Stimulated activated effector memory CD8-positive, alpha-beta T cell treated with anti-CD3 and anti-CD28 coated beads, Interleukin-12 subunit alpha, Interleukin-12 subunit beta, amount 100 ng/mL, for 72 hours (primary cell): Measurements from ENCODE around the gene NRCAM.

Source experiments
- ATAC-seq: fragments of 150-1000 bp; cut with Tn5 transposase; 2 replicates; pipeline ENCODE4 v1.10.0; 2021
- DNase-seq, 2 donors: peaks; one replicate each; pipeline ENCODE4 v3.0.0; 2021 to 2022; ENCODE audit warnings: low spot score in 2 of 2
- H3K27ac Mint-ChIP-seq: one replicate; pipeline ENCODE4 v1.8.0; 2022; ENCODE audit warnings: mild to moderate bottlenecking, mixed read lengths
- H3K36me3 Mint-ChIP-seq: one replicate; pipeline ENCODE4 v1.8.0; 2022; ENCODE audit warnings: mild to moderate bottlenecking, mixed read lengths
- H3K4me1 Mint-ChIP-seq: one replicate; pipeline ENCODE4 v1.8.0; 2022; ENCODE audit warnings: mixed read lengths
- H3K4me3 Mint-ChIP-seq: one replicate; pipeline ENCODE4 v1.8.0; 2022; ENCODE audit warnings: mild to moderate bottlenecking, mixed read lengths
- H3K9me3 Mint-ChIP-seq: one replicate; pipeline ENCODE4 v1.8.0; 2022; ENCODE audit warnings: mixed read lengths

NRCAM gene

DNA sequence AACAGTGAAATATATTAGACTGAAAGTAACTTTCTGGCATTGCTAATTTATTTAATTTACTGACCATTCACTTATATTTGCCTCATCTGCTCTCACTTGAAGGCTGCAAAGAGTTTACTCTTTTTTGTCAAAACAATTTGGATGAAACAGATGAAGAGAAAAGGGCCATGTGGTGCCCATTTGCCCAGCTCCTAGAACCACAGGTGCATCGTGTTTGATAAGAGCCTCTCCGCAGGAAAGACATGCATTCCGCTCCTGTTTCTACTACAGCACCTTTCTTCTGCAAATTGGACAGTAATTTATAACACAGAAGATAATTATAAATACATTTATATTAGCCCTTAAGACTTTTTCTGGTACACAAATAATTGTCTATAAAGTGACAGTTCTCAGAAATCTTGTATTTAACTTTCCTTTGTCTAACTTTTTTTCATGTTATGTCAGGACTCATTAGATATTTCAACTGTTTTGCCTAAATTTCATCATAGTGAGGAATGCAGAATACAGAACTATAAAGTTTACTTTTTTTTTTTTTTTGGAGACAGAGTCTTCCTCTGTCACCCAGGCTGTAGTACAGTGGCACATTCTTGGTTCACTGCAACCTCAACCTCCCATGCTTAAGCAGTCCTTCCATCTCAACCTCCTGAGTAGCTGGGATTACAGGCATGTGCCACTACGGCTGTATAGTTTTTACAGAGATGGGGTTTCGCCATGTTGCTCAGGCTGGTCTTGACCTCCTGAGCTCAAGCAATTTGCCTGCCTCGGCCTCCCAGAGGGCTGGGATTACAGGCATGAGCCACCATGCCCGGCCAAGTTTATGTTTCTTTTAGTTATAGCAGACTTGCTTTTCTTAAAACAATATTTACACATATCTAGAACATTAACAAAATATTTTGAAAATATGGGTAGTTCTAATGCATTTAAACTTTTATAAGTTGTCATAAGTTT is 326.9 kb downstream of the NRCAM start:
- H3K4me3 Mint-ChIP-seq: no peak overlapping the region
- H3K27ac Mint-ChIP-seq: no peak overlapping the region

DNA sequence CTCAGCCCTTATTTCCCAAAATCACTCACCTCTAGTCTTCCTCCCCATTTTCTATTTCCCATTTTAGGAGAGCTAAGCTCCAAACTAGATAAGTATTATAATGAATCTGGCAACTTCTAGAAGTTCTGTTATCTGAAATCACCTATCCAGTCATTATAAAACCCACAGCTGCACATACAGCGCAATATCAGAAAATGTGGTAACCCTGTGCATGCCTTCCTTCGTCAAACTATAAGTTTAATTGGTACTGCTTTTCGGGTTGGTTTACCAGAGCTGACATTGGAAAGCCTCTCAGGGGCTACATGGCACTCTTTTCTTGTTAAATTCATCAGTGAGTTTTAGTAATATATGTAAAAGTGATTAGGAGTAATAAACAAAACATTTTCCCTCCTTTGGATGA is 327.7 kb downstream of the NRCAM start:
- Mint-ChIP-seq H3K4me1 (no peaks in the 10 kb centered on the region), H3K4me3 (no peak overlapping the region)
- no peak for ATAC-seq

More for the DNA sequence above, 326.9 kb downstream of the NRCAM start:
- DNase-seq (no peak), ATAC-seq (no peak)
- no peaks in the 10 kb centered on the region for H3K9me3 Mint-ChIP-seq
- no peaks in the 10 kb centered on the region for H3K4me1 Mint-ChIP-seq
- no peaks in the 10 kb centered on the region for H3K36me3 Mint-ChIP-seq

DNA sequence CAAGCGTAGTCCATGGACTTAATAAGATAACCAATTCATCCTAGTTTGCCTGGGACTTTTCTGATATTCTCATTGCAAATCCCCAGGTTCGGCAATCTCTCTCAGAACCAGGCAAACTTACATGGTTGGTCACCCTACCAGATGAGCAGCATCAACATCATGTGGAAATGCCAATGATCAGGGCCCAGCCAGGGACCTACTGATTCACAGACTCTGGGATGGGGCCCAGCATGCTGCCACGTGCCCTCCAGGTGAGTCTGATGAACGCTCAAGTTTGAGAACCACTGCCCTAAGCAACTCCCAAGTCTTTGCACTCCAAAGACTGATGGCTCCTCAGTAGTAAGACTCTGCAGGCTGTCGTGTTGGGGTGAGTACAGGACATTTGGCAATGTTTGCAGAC is 328.8 kb downstream of the NRCAM start:
- H3K9me3 Mint-ChIP-seq: no peaks in the 10 kb centered on the region
- no peaks in the 10 kb centered on the region for H3K4me1 Mint-ChIP-seq
- H3K27ac Mint-ChIP-seq: no peak overlapping the region
- no peak for ATAC-seq
- no peak overlapping the region for H3K4me3 Mint-ChIP-seq
- H3K36me3 Mint-ChIP-seq: no peaks in the 10 kb centered on the region
- DNase-seq: no peak

More for the DNA sequence above, 327.7 kb downstream of the NRCAM start:
- no peak for DNase-seq
- Mint-ChIP-seq H3K36me3 (no peaks in the 10 kb centered on the region), H3K27ac (no peak overlapping the region), H3K9me3 (no peaks in the 10 kb centered on the region)

DNA sequence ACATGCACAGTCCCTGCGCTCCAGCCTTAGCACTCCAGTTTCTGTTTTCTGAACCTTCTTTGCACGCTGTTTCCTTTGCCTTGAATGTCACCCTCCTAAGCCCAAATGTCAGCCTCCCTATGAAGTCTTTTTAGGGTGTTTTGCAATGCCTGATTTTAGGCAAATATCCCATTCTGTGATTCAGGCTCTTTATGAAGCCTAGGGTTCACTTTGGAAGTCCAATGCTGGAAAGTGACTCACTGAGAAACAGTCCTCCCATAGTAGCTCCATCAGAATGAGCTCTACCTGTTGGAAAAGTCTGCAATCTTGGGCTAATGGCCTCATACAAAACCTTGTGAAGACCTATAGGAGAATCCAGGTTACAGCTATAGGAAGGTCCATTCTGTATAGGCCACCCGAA is 331.4 kb downstream of the NRCAM start:
- no peak overlapping the region for H3K4me3 Mint-ChIP-seq
- no peaks in the 10 kb centered on the region for H3K4me1 Mint-ChIP-seq
- ATAC-seq (no peak), DNase-seq (no peak)
- H3K27ac Mint-ChIP-seq: no peak overlapping the region
- no peaks in the 10 kb centered on the region for H3K36me3 Mint-ChIP-seq
- no peaks in the 10 kb centered on the region for H3K9me3 Mint-ChIP-seq

DNA sequence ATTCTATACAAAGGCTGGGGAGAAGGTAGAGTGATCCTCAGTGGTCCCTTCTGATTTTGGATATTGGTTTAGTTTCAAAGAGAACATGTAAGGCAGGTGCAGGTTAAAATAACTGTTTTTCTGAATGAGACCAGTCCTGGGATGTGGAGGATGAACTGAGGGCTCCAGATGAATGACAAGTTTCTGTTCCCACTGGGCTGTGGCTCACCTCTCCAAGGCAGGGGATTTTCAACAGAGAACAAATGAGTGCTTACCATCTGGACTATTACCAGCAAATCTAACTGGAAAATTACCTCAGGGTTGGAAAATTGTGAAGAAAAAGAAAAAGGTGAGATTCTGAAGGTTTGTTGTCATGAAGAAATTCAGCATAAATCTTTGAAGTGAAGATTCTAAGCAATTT is 334.1 kb downstream of the NRCAM start:
- Mint-ChIP-seq H3K27ac (no peak overlapping the region), H3K36me3 (no peaks in the 10 kb centered on the region), H3K9me3 (no peaks in the 10 kb centered on the region), H3K4me1 (no peaks in the 10 kb centered on the region), H3K4me3 (no peak overlapping the region)
- DNase-seq (no peak), ATAC-seq (no peak)

DNA sequence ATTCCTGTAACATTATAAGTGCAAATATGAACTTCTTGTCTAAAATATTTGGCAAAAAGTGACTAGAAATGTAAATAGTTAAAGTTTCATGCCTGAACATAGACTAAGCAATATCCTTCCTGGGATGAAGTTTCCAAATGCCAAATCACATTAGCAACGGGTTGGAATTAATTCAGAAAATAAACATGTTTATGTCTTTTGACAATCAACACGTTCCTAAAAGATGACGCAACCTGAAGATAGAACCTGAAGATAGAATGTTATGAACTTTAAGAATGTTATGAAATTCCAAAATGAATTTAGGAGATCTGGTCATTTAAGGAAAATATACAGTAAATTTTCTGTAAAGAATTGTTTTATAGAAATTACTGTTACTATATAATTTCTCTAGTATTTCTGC is 335.3 kb downstream of the NRCAM start:
- no peaks in the 10 kb centered on the region for H3K9me3 Mint-ChIP-seq
- H3K4me1 Mint-ChIP-seq: no peaks in the 10 kb centered on the region
- DNase-seq (no peak), ATAC-seq (no peak)
- H3K27ac Mint-ChIP-seq: no peak overlapping the region
- no peaks in the 10 kb centered on the region for H3K36me3 Mint-ChIP-seq
- H3K4me3 Mint-ChIP-seq: no peak overlapping the region

DNA sequence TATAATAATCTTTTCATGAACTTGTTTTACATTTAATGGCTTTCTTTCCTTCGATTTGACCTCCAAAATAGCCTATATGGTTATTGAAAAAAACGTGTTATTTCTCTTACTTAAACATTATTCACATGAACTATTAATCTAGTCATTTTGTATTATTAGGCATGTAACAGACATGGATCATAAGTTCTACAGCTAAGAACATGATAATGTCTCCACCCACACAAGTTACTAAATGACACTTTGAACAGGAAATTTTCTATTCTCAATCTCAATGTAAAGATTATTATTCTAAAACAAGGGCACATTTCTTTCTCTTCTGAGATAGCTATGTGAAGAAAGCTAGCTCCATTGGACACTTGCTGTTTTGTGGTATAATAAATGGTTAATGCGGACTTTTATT is 336.0 kb downstream of the NRCAM start:
- H3K36me3 Mint-ChIP-seq: no peaks in the 10 kb centered on the region
- H3K4me3 Mint-ChIP-seq: no peak overlapping the region
- H3K4me1 Mint-ChIP-seq: no peaks in the 10 kb centered on the region
- no peaks in the 10 kb centered on the region for H3K9me3 Mint-ChIP-seq
- no peak overlapping the region for H3K27ac Mint-ChIP-seq
- ATAC-seq (no peak), DNase-seq (no peak)

DNA sequence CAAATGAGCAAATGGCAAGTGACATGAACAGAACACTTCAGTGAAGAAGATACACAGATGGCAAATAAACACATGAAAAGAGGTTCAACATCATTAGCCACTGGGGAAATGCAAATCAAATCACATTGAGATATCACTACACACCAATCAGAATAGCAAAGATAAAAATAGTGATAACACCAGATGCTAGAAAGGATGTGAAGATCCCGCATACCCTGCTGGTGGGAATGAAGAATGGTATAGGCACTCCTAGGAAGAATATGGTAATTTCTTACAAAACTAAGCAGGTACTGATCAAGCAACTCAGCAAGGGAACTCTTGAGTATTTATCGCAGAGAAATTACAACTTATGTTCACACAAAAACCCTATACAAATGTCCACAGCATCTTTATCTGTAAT is 337.3 kb downstream of the NRCAM start:
- Mint-ChIP-seq H3K27ac (no peak overlapping the region), H3K36me3 (no peaks in the 10 kb centered on the region), H3K9me3 (no peaks in the 10 kb centered on the region), H3K4me1 (no peaks in the 10 kb centered on the region), H3K4me3 (no peak overlapping the region)
- DNase-seq (no peak), ATAC-seq (no peak)

DNA sequence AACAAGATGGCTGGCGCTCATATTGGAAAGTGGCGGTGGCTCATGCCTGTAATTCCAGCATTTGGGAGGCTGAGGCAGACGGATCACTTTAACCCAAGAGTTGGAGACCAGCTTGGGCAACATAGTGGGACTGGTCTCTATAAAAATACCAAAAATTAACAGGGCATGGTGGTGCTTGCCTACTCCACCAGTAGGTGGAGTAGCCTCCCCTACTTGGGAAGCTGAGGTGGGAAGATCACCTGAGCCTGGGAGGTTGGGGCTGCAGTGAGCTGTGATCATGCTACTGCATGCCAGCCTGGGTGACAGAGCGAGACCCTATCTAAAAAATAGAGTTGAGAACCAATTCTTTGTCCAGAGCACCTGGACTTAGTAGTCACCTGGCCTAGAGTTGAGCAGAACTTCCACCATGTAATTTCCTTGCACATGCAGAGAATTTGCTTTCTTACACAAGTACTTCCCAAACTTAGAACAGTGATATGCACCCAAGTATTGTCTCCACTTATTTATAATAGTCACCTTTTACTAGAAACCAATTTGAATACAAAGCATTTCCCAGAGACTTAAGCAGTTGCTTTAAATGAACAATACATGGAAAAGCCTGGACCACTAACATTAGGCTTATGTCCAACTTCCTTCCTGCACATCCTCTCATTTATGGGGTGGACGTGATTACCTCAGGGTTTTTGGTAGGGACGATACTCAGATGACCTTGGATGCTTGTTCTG is 342.0 kb downstream of the NRCAM start:
- no peaks in the 10 kb centered on the region for H3K9me3 Mint-ChIP-seq
- no peak overlapping the region for H3K4me3 Mint-ChIP-seq
- H3K36me3 Mint-ChIP-seq: no peaks in the 10 kb centered on the region
- H3K27ac Mint-ChIP-seq: no peak overlapping the region
- no peak for DNase-seq
- no peaks in the 10 kb centered on the region for H3K4me1 Mint-ChIP-seq
- peak; percentile 57 for ATAC-seq

DNA sequence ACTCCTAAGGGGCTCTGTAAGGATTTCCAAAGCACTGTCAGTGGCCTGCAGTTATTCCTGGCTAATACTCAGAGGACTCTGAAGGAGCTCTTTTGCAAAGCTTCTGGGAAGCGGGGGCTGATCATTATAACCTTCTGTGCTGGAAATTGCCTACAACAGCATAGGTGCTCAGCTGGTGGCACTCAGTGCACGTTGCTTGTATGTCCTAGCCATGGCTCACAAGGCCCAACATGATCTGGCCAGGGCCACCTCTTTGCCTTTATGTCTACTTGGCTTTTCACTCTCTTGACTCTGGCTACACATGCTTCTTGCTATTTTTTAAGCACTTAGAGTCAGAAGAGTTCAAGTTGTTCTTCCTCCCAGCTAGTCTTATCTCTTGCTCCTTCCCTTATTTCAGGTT is 343.6 kb downstream of the NRCAM start:
- no peak overlapping the region for H3K27ac Mint-ChIP-seq

DNA sequence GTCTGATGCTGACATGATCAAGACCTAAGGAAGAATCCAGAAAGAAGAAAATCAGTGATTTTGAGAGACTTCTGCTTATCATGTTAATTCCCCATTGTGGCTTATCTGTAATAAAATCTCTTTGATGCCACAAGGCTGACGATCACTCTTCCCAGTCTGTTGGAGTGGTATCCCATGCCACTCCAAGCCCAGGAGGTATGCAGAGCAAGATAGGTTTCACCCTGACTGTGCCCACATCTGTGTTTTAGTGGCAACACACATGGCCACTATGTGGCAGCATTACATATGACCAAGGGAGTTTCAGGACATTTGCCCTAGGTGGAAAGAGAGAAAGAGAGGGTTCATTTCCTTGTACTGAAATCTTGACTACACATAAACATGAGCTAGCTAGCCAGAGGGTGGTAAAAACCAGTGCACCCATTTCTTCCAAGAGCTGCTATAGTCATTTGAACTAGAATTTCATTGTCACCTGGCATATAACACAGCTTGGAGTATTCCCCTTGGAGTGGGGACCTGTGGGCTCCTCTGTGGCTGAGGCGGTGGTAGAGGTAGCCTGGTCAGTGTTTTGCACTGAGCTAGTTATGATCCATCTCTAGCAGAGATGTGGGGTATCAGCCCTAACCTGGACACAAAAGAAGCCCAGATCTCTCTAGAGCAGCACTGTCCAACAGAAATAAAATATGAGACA is 346.9 kb downstream of the NRCAM start:
- ATAC-seq (peak; percentile 49), DNase-seq (no peak)
- H3K4me3 Mint-ChIP-seq: no peak overlapping the region
- no peaks in the 10 kb centered on the region for H3K4me1 Mint-ChIP-seq
- H3K36me3 Mint-ChIP-seq: no peaks in the 10 kb centered on the region
- H3K27ac Mint-ChIP-seq: no peak overlapping the region
- H3K9me3 Mint-ChIP-seq: no peaks in the 10 kb centered on the region

More for the DNA sequence above, 343.6 kb downstream of the NRCAM start:
- Mint-ChIP-seq H3K4me1 (no peaks in the 10 kb centered on the region), H3K36me3 (no peaks in the 10 kb centered on the region), H3K9me3 (no peaks in the 10 kb centered on the region), H3K4me3 (no peak overlapping the region)
- ATAC-seq (no peak), DNase-seq (no peak)

DNA sequence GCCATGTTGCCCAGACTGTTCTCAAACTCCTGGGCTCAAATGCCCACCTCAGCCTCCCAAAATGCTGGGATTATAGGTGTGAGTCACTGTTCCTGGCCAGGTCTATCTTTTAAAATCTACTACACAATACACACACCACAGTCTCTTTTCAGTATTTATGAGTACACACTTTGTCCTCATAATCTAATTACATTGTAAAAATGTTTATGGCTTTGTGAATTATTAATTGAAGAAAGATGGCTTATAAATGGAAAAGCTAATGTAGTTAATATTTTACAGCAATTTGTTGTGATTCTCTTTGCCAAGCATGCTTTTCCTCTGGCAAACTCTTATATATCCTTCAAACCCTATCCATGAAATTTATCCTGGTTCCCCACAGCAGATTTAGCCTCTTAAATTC is 348.1 kb downstream of the NRCAM start:
- Mint-ChIP-seq H3K27ac (no peak overlapping the region), H3K36me3 (no peaks in the 10 kb centered on the region), H3K4me3 (no peak overlapping the region), H3K9me3 (no peaks in the 10 kb centered on the region), H3K4me1 (no peaks in the 10 kb centered on the region)
- no peak for DNase-seq
- ATAC-seq: no peak

DNA sequence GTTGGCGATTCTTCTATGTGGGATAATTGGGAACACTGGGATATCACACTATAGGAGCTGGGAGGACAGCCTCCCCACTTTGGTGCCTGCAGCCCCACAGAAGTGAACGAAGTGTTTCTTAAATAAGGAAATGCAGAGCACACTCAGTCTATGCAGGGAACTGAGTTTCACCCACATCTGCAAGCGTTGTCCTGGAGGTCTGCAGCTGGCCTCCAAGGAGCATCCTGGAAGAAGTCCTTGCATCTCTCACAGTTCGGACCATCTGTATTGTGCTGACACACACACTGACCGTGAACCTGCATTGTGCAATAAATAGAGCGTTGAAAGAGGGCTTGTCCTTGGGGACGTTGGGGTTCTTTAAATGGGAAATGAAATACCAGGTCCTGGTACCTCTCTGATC is 351.9 kb downstream of the NRCAM start:
- Mint-ChIP-seq H3K27ac (no peak overlapping the region), H3K36me3 (no peaks in the 10 kb centered on the region), H3K4me1 (no peaks in the 10 kb centered on the region), H3K4me3 (no peak overlapping the region), H3K9me3 (no peaks in the 10 kb centered on the region)
- DNase-seq (no peak), ATAC-seq (no peak)

DNA sequence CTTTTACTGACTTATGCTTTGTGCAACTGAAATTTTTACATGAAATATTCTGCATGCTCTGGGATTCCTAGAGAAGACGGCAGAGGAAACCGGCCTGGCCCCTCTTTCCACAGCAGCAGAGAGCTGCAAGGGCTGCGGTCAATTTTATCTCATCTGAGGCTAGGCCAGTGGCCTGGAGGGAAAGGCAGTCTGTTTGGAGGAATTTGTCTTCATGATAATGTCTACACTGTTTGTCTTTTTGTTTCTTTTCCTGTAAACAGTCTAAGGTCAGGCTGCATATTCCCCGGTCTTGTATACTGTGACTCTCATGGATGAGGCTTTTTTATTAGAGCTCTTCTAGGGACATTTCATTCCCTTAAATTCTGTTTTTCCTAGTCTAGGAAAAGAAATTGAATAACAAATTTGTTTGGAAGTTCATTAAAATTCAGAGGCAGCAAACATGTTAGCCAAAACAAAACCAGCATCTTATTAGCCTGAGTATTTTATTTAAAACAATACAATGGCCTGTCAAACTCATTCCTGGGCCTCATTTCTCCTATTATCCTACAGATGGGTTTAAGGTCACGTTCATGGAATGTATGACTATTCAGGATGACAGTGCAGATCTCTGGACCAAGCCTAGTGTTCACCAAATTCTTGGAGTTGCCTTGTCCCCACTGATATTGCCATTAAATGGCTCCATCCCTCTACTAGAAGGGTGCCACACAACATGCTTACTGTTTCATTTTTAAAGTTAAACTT is 352.5 kb downstream of the NRCAM start:
- H3K27ac Mint-ChIP-seq: no peak overlapping the region
- no peak for DNase-seq
- no peak for ATAC-seq
- no peak overlapping the region for H3K4me3 Mint-ChIP-seq
- no peaks in the 10 kb centered on the region for H3K9me3 Mint-ChIP-seq
- no peaks in the 10 kb centered on the region for H3K4me1 Mint-ChIP-seq
- no peaks in the 10 kb centered on the region for H3K36me3 Mint-ChIP-seq

DNA sequence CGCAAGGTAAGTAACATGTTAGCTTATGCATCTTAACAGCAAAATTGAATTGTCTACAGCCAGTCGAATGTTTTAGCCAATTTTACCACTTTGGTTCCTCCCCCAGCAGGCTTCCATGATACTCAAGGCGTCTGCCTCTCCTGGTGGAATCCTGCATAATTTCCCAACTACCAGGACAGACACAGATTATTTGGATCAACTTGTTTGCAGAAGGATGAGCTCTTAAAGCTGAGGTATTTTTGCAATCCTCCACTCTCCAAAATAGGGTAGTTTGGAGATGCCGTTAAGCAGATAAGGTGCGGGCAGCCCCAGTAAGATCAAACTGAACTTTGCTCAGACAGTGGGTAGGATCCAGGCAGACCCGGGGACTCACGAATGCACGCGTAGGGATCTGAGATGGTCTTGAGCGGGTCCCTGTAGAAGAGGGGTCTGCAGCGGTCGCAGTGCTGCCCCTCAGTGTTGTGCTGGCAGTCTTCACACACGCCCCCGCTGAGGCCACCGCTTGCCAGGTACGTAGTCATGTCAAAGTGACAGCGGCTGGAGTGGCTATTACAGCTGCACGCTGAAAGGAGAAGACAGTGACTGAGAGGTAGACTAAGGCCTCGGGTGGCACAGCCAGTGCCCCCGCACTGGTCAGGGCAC is 353.4 kb downstream of the NRCAM start:
- Mint-ChIP-seq H3K27ac (no peak overlapping the region), H3K9me3 (no peaks in the 10 kb centered on the region), H3K36me3 (no peaks in the 10 kb centered on the region), H3K4me1 (no peaks in the 10 kb centered on the region), H3K4me3 (no peak overlapping the region)
- DNase-seq (no peak), ATAC-seq (no peak)
